ENCODE data around the gene TENM3.

- TF ChIP-seq POLR2A (IDR thresholded peaks at IDR 0.05) = no peak
- TF ChIP-seq POLR2AphosphoS5 (IDR thresholded peaks at IDR 0.05) = no peak
Observed at GRCh38 chr4:182695009-182695408, 451.8 kb downstream of the TENM3 start.
